HL-60 (cell line): ENCODE results near the gene SMPDL3B.

Experiments used
- DNase-seq, 2 experiments: peaks; one replicate each; pipeline ENCODE4 v3.0.0-alpha.2; 2010 to 2020; ENCODE audit warnings: low read depth in 1 of 2, low spot score in 1 of 2
- H3K27ac ChIP-seq: fragments of 250-450 bp; sonication (Bioruptor Pico); replicated peaks from 2 replicates; pipeline ENCODE4 v1.5.1; 2020; ENCODE audit warnings: mild to moderate bottlenecking, moderate library complexity
- H3K27me3 ChIP-seq: fragments of 250-450 bp; sonication (Bioruptor Pico); 2 replicates; pipeline ENCODE4 v1.5.1; 2021; ENCODE audit warnings: mild to moderate bottlenecking, moderate library complexity; ENCODE audit not compliant: insufficient read depth, poor library complexity, severe bottlenecking
- H3K4me3 ChIP-seq: replicated peaks from 2 replicates; pipeline ENCODE4 v1.5.1; 2011; ENCODE audit warnings: mild to moderate bottlenecking, control low read depth, low read length; ENCODE audit not compliant: insufficient read depth
- GABPA ChIP-seq: IDR thresholded peaks from 2 replicates; pipeline ENCODE4 v1.6.1; 2012; ENCODE audit warnings: low read depth
- POLR2AphosphoS5 ChIP-seq: IDR thresholded peaks from 2 replicates; pipeline ENCODE4 v1.6.1; 2012; ENCODE audit warnings: low read depth
- REST ChIP-seq: IDR thresholded peaks from 2 replicates; pipeline ENCODE4 v1.6.1; 2012; ENCODE audit warnings: low read depth; ENCODE audit not compliant: insufficient replicate concordance
- SPI1 ChIP-seq: IDR thresholded peaks from 2 replicates; pipeline ENCODE4 v1.6.1; 2012; ENCODE audit warnings: low read depth, mild to moderate bottlenecking, borderline replicate concordance
- TF ChIP-seq, protein P1 (sequence below): IDR thresholded peaks from one replicate; pipeline ENCODE4 v1.5.1; 2011; ENCODE audit warnings: low read length, control low read depth, inconsistent platforms; ENCODE audit not compliant: insufficient read depth

SMPDL3B gene

DNA sequence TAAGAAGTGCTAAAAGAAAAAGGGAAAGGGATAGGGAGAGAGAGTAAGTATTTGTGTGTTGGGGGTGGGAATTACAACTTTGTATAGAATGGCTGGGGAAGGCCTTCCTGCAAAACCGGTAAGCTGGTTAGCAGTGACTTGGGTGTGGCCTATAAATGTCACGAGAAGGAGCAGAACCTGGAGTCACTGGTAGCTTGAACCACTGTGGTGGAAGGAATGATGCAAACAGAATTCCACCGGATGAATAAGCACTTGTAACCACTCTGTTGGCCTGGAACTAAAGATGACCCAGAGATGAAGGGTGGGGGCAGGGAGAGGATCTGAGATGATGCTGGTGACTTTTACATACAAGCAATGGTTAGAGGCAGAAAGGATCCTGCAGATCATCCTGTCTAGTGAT is 33.9 kb downstream of the SMPDL3B start:
- TF ChIP-seq SPI1, result no peak
- TF ChIP-seq GABPA, result no peak
- TF ChIP-seq, protein P1, sequence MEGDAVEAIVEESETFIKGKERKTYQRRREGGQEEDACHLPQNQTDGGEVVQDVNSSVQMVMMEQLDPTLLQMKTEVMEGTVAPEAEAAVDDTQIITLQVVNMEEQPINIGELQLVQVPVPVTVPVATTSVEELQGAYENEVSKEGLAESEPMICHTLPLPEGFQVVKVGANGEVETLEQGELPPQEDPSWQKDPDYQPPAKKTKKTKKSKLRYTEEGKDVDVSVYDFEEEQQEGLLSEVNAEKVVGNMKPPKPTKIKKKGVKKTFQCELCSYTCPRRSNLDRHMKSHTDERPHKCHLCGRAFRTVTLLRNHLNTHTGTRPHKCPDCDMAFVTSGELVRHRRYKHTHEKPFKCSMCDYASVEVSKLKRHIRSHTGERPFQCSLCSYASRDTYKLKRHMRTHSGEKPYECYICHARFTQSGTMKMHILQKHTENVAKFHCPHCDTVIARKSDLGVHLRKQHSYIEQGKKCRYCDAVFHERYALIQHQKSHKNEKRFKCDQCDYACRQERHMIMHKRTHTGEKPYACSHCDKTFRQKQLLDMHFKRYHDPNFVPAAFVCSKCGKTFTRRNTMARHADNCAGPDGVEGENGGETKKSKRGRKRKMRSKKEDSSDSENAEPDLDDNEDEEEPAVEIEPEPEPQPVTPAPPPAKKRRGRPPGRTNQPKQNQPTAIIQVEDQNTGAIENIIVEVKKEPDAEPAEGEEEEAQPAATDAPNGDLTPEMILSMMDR, result no peak
- no peak for TF ChIP-seq REST
- no peak for TF ChIP-seq POLR2AphosphoS5
- H3K4me3 ChIP-seq, result no peak overlapping the region
- H3K27me3 ChIP-seq, result no peaks in the 10 kb centered on the region
- DNase-seq, result no peak
- no peak overlapping the region for H3K27ac ChIP-seq

- no peak overlapping the region for H3K27ac ChIP-seq
- TF ChIP-seq REST (no peak), SPI1 (no peak), POLR2AphosphoS5 (no peak), GABPA (no peak)
- TF ChIP-seq, protein P1, result no peak
- no peak for DNase-seq
Measured at GRCh38 chr1:27970401-27970800, 35.6 kb downstream of the SMPDL3B start.

GRCh38 chr1:27971674-27972073 is 36.9 kb downstream of the SMPDL3B start:
- Histone ChIP-seq H3K4me3 (no peak overlapping the region), H3K27me3 (no peaks in the 10 kb centered on the region), H3K27ac (no peak overlapping the region)
- DNase-seq, result no peak
- TF ChIP-seq, protein P1, result no peak
- TF ChIP-seq REST (no peak), SPI1 (no peak), GABPA (no peak), POLR2AphosphoS5 (no peak)

More at GRCh38 chr1:27970401-27970800, 35.6 kb downstream of the SMPDL3B start:
- Histone ChIP-seq H3K4me3 (no peak overlapping the region), H3K27me3 (no peaks in the 10 kb centered on the region)
